SU-DHL-6 (cell line): Measurements from ENCODE around the gene TAL1.

Experiments
- H2AFZ ChIP-seq: fragments of 200-600 bp; sonication (generic); 2 replicates; pipeline ENCODE4 v1.6.1; 2014; ENCODE audit warnings: low read depth, mild to moderate bottlenecking, moderate library complexity, mixed read lengths, antibody characterized with exemption, low read length; ENCODE audit not compliant: severe bottlenecking
- H3F3A ChIP-seq: fragments of 200-600 bp; shearing (Covaris generic); 2 replicates; pipeline ENCODE4 v1.6.0; 2016; ENCODE audit warnings: antibody characterized with exemption, mild to moderate bottlenecking; ENCODE audit not compliant: insufficient read depth
- H3K27ac ChIP-seq: fragments of 200-600 bp; sonication (generic); 2 replicates; pipeline ENCODE4 v1.5.1; 2016; ENCODE audit warnings: low read depth, mild to moderate bottlenecking, low read length, moderate library complexity, mixed read lengths
- H3K27me3 ChIP-seq: fragments of 200-600 bp; sonication (generic), shearing (Covaris generic); 2 replicates; pipeline ENCODE4 v1.6.0; 2014; ENCODE audit warnings: mild to moderate bottlenecking, low read length
- H3K36me3 ChIP-seq: fragments of 200-600 bp; sonication (generic); 2 replicates; pipeline ENCODE4 v1.6.1; 2014; ENCODE audit warnings: mild to moderate bottlenecking, low read length, mixed read lengths
- H3K4me2 ChIP-seq: fragments of 300-600, 200-600 bp; shearing (Covaris generic), sonication (generic); 2 replicates; pipeline ENCODE4 v1.6.0; 2014; ENCODE audit warnings: low read length, low read depth, mild to moderate bottlenecking; ENCODE audit not compliant: poor library complexity, severe bottlenecking
- H3K4me3 ChIP-seq: fragments of 200-600 bp; sonication (generic); 2 replicates; pipeline ENCODE4 v1.5.1; 2014; ENCODE audit warnings: antibody characterized with exemption, low read length, mild to moderate bottlenecking, mixed read lengths; ENCODE audit not compliant: insufficient read depth, poor library complexity, severe bottlenecking
- H3K79me2 ChIP-seq: fragments of 200-600 bp; sonication (generic); 2 replicates; pipeline ENCODE4 v1.6.1; 2014; ENCODE audit warnings: mild to moderate bottlenecking, low read length, moderate library complexity; ENCODE audit not compliant: insufficient read depth
- H3K9ac ChIP-seq: fragments of 200-600 bp; sonication (generic); 2 replicates; pipeline ENCODE4 v1.7.0; 2014; ENCODE audit warnings: mild to moderate bottlenecking, low read length
- H3K9me2 ChIP-seq: fragments of 200-600 bp; sonication (generic); replicated peaks from 2 replicates; pipeline ENCODE4 v1.6.1; 2014; ENCODE audit warnings: low read length; ENCODE audit not compliant: insufficient read depth
- H3K9me3 ChIP-seq: fragments of 200-600 bp; sonication (generic); 2 replicates; pipeline ENCODE4 v1.6.1; 2014; ENCODE audit warnings: low read length, mixed read lengths; ENCODE audit not compliant: insufficient read depth
- H4K20me1 ChIP-seq: fragments of 200-600 bp; sonication (generic); 2 replicates; pipeline ENCODE4 v1.6.1; 2014; ENCODE audit warnings: low read depth, mild to moderate bottlenecking, antibody characterized with exemption, low read length, moderate library complexity, mixed read lengths
- CTCF ChIP-seq: fragments of 200-600 bp; sonication (generic); IDR thresholded peaks from one replicate; pipeline ENCODE4 v1.5.1; 2017; ENCODE audit warnings: antibody characterized with exemption, mild to moderate bottlenecking, low read length, moderate library complexity; ENCODE audit not compliant: insufficient read depth, poor library complexity, severe bottlenecking
- EZH2phosphoT487 ChIP-seq: fragments of 200-600 bp; sonication (generic), shearing (Covaris generic); conservative IDR thresholded peaks from 2 replicates; pipeline ENCODE4 v1.6.1; 2018; ENCODE audit warnings: mild to moderate bottlenecking, antibody characterized with exemption, low read length, moderate library complexity, mixed read lengths

Gene TAL1

GRCh38 chr1:47212636-47213229, 19.3 kb downstream of the TAL1 start:
- no peak overlapping the region for H3K4me2 ChIP-seq
- TF ChIP-seq EZH2phosphoT487 = no peak
- no peak for TF ChIP-seq CTCF
- no peak overlapping the region for H3K27ac ChIP-seq
- H3K4me3 ChIP-seq = no peak overlapping the region
- no peaks in the 10 kb centered on the region for H3K36me3 ChIP-seq
- H3K27me3 ChIP-seq = no peaks in the 10 kb centered on the region
- H3K79me2 ChIP-seq = no peaks in the 10 kb centered on the region
- no peaks in the 10 kb centered on the region for H3K9me2 ChIP-seq
- H4K20me1 ChIP-seq = no peaks in the 10 kb centered on the region
- no peaks in the 10 kb centered on the region for H3F3A ChIP-seq
- no peak overlapping the region for H2AFZ ChIP-seq
- no peak overlapping the region for H3K9ac ChIP-seq
- H3K9me3 ChIP-seq = no peaks in the 10 kb centered on the region

- H3K27me3 ChIP-seq = no peaks in the 10 kb centered on the region
- H3K79me2 ChIP-seq = no peaks in the 10 kb centered on the region
- no peaks in the 10 kb centered on the region for H3F3A ChIP-seq
- H3K4me3 ChIP-seq = no peak overlapping the region
- H2AFZ ChIP-seq = no peak overlapping the region
- no peaks in the 10 kb centered on the region for H3K9me3 ChIP-seq
- H3K4me2 ChIP-seq = no peak overlapping the region
- TF ChIP-seq CTCF = no peak
- TF ChIP-seq EZH2phosphoT487 = no peak
- H4K20me1 ChIP-seq = no peaks in the 10 kb centered on the region
- no peak overlapping the region for H3K27ac ChIP-seq
- H3K9me2 ChIP-seq = no peaks in the 10 kb centered on the region
- no peak overlapping the region for H3K9ac ChIP-seq
- H3K36me3 ChIP-seq = no peaks in the 10 kb centered on the region
These were observed 20.2 kb downstream of the TAL1 start for GRCh38 chr1:47211796-47212269.

GRCh38 chr1:47210666-47211065, 21.4 kb downstream of the TAL1 start:
- Histone ChIP-seq H2AFZ (no peak overlapping the region), H3F3A (no peaks in the 10 kb centered on the region), H3K9me3 (no peaks in the 10 kb centered on the region), H3K36me3 (no peaks in the 10 kb centered on the region), H3K9ac (no peak overlapping the region), H3K27ac (no peak overlapping the region), H4K20me1 (no peaks in the 10 kb centered on the region), H3K9me2 (no peaks in the 10 kb centered on the region), H3K27me3 (no peaks in the 10 kb centered on the region), H3K4me2 (no peak overlapping the region), H3K4me3 (no peak overlapping the region), H3K79me2 (no peaks in the 10 kb centered on the region)
- TF ChIP-seq EZH2phosphoT487 = no peak

GRCh38 chr1:47209725-47210325, 22.2 kb downstream of the TAL1 start:
- H3K27ac ChIP-seq = no peak overlapping the region
- no peaks in the 10 kb centered on the region for H3K27me3 ChIP-seq
- no peak overlapping the region for H3K9ac ChIP-seq
- no peaks in the 10 kb centered on the region for H3K36me3 ChIP-seq
- H3K4me3 ChIP-seq = no peak overlapping the region
- TF ChIP-seq EZH2phosphoT487 = no peak
- no peak for TF ChIP-seq CTCF
- H4K20me1 ChIP-seq = no peaks in the 10 kb centered on the region
- H3K9me3 ChIP-seq = no peaks in the 10 kb centered on the region
- H3F3A ChIP-seq = no peaks in the 10 kb centered on the region
- no peaks in the 10 kb centered on the region for H3K79me2 ChIP-seq
- no peaks in the 10 kb centered on the region for H3K9me2 ChIP-seq
- H2AFZ ChIP-seq = no peak overlapping the region
- no peak overlapping the region for H3K4me2 ChIP-seq
